Cardiac muscle cell (in vitro differentiated cells and primary cell): Measurements from ENCODE around the gene SLC25A29. TPM values are rescaled to one million over a fixed set of nuclear protein-coding genes. Genes with fewer than 3 reads are reported as not detected.

Experiments used
- DNase-seq, 2 donors: peaks; one replicate each; pipeline versions ENCODE4 v3.0.0 to v3.0.0-alpha.2; 2010 to 2017; ENCODE audit warnings: low read depth in 1 of 2, low spot score in 1 of 2
- H3K27ac ChIP-seq: fragments of 200-600 bp; sonication (generic); 2 replicates; pipeline ENCODE4 v1.5.1; 2016
- H3K27me3 ChIP-seq: fragments of 200-600 bp; sonication (generic); 2 replicates; pipeline ENCODE4 v1.6.0; 2016; ENCODE audit warnings: control low read depth
- H3K36me3 ChIP-seq: fragments of 200-600 bp; sonication (generic); 2 replicates; pipeline ENCODE4 v1.5.1; 2016; ENCODE audit warnings: control low read depth
- H3K4me1 ChIP-seq: fragments of 200-600 bp; sonication (generic); 2 replicates; pipeline ENCODE4 v1.8.1; 2017; ENCODE audit warnings: low read depth, mild to moderate bottlenecking, mixed run types
- H3K4me3 ChIP-seq: fragments of 200-600 bp; sonication (generic); 2 replicates; pipeline ENCODE4 v1.5.1; 2016; ENCODE audit warnings: mild to moderate bottlenecking
- H3K9me3 ChIP-seq: fragments of 200-600 bp; sonication (generic); 2 replicates; pipeline ENCODE4 v1.5.1; 2017; ENCODE audit warnings: low read depth, mild to moderate bottlenecking, control low read depth
- CTCF ChIP-seq: IDR thresholded peaks from 2 replicates; pipeline ENCODE4 v1.5.1; 2012; ENCODE audit warnings: low read depth, mild to moderate bottlenecking, low read length
- polyA plus RNA-seq: library from polyadenylated mRNA; unstranded; fragments of >200 nt; fragmentation: Nextera tagmentation; extraction: Ambion mirVana; gene quantifications from 2 replicates; pipeline ENCODE4 v1.2.1, GENCODE V29; 2016
- total RNA-seq: library from RNA; depleted of rRNA; stranded (reverse); fragments of >200 nt; gene quantifications from 2 replicates; pipeline ENCODE4 v1.2.3, GENCODE V29; 2016

The SLC25A29 gene
- total and polyA plus RNA-seq, 2 experiments from 2014 or later, result 49.4 to 125 TPM

DNA sequence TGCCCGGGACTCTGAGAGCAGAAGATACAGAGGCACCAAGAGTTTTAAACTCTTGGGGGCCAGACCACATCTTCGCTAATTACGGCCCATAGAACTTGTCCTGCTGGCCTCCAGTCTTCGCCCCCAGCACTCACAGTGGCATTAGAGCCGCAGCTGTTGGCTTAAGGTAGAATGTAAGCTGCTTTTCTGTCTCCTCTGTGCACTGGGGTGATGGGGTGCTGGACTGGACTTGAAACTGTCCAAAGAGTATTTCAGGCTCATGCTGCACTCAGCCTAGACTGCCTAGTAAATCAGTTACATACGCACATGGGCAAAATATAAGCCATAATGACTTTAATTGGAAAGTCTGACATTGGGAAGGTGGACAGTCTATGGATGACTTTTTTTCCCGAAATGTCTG, 38.3 kb downstream of the SLC25A29 start:
- Histone ChIP-seq H3K9me3 (no peaks in the 10 kb centered on the region), H3K4me1 (no peaks in the 10 kb centered on the region), H3K36me3 (peaks cover 12% of the 10 kb centered on the region), H3K4me3 (no peak overlapping the region), H3K27me3 (no peaks in the 10 kb centered on the region), H3K27ac (peak overlapping the region; percentile 6)
- no peak for TF ChIP-seq CTCF
- DNase-seq, result no peak

DNA sequence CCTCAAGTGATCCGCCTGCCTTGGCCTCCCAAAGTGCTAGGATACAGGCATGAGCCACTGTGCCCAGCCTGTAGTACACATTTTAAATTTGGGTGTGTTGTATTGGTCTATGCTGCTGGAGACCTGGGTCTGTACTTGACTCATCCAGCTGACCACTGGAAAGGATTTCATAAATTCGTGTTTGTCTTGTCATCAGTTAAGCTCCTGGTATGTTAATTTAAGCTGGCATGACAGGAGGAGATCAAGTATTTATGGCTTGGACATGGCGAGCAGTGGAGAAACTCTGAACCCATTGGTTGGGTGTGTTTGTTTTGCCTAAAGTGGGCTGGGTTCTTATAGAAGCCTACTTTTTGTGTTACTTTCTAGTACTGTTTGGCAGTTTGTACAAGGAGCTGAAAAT, 43.1 kb downstream of the SLC25A29 start:
- Histone ChIP-seq H3K4me1 (no peaks in the 10 kb centered on the region), H3K4me3 (no peak overlapping the region), H3K36me3 (peaks cover 18% of the 10 kb centered on the region), H3K9me3 (no peaks in the 10 kb centered on the region), H3K27ac (peak overlapping the region; percentile 39), H3K27me3 (no peaks in the 10 kb centered on the region)
- TF ChIP-seq CTCF, result no peak
- no peak for DNase-seq

DNA sequence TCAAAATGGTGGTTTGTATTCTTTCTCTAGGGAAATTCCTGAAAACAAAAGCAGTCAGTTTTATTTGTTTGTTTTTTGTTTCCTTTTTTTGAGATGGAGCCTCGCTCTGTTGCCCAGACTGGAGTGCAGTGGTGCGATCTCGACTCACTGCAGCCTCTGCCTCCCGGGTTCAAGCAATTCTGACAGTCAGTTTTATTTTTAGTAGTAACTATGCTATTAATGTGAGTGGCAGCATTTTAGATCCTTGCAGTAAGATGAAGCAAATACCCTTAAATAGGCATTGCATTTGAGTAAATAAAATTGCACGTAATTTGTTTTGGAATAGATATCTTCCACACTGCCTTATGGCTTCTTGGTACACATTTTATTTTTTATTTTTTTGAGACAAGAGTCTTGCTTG, 43.7 kb downstream of the SLC25A29 start:
- no peak for TF ChIP-seq CTCF
- Histone ChIP-seq H3K27ac (peak overlapping the region; percentile 39), H3K27me3 (no peaks in the 10 kb centered on the region), H3K4me3 (no peak overlapping the region), H3K9me3 (no peaks in the 10 kb centered on the region), H3K4me1 (no peaks in the 10 kb centered on the region), H3K36me3 (peaks cover 18% of the 10 kb centered on the region)
- no peak for DNase-seq

GRCh38 chr14:100261621-100262020, 44.6 kb downstream of the SLC25A29 start:
- Histone ChIP-seq H3K27ac (peak overlapping the region; percentile 39), H3K9me3 (no peaks in the 10 kb centered on the region)
- DNase-seq, result no peak

GRCh38 chr14:100256339-100256895, 49.8 kb downstream of the SLC25A29 start:
- no peak overlapping the region for H3K4me3 ChIP-seq
- no peak overlapping the region for H3K27ac ChIP-seq
- DNase-seq, result no peak
- TF ChIP-seq CTCF, result no peak
- H3K4me1 ChIP-seq, result no peaks in the 10 kb centered on the region
- no peaks in the 10 kb centered on the region for H3K9me3 ChIP-seq
- H3K27me3 ChIP-seq, result no peaks in the 10 kb centered on the region
- H3K36me3 ChIP-seq, result no peaks in the 10 kb centered on the region

More at GRCh38 chr14:100261621-100262020, 44.6 kb downstream of the SLC25A29 start:
- Histone ChIP-seq H3K4me3 (no peak overlapping the region), H3K27me3 (no peaks in the 10 kb centered on the region), H3K4me1 (no peaks in the 10 kb centered on the region), H3K36me3 (peaks cover 18% of the 10 kb centered on the region)
- TF ChIP-seq CTCF, result no peak

- Histone ChIP-seq H3K36me3 (no peaks in the 10 kb centered on the region), H3K27ac (no peak overlapping the region), H3K9me3 (no peaks in the 10 kb centered on the region), H3K27me3 (no peaks in the 10 kb centered on the region), H3K4me1 (peaks cover under 1% of the 10 kb centered on the region), H3K4me3 (no peak overlapping the region)
- no peak for DNase-seq
- TF ChIP-seq CTCF, result no peak
Measured at GRCh38 chr14:100252684-100253083, 53.6 kb downstream of the SLC25A29 start.
